Measurements from ENCODE around the gene SGCA.

The SGCA gene

GRCh38 chr17:50128441-50129352, 37.1 kb upstream of the SGCA start:
- DNase-seq (ENCODE audit: insufficient read length): no peak
- FAIRE-seq: no peak

GRCh38 chr17:50129353-50129727, 36.5 kb upstream of the SGCA start:
- no peak for TF ChIP-seq POLR2AphosphoS5 (IDR thresholded peaks at IDR 0.05; ENCODE audit: low read depth, low read length)
- TF ChIP-seq TAF1 (IDR thresholded peaks at IDR 0.05; ENCODE audit: borderline replicate concordance, low read depth, low read length): no peak
- TF ChIP-seq POLR2A (IDR thresholded peaks at IDR 0.05; ENCODE audit: low read depth, low read length): no peak
- FAIRE-seq (no peak), DNase-seq (ENCODE audit: insufficient read length) (no peak)

More at GRCh38 chr17:50128441-50129352, 37.1 kb upstream of the SGCA start:
- TF ChIP-seq TAF1 (IDR thresholded peaks at IDR 0.05; ENCODE audit: borderline replicate concordance, low read depth, low read length) (no peak), POLR2A (IDR thresholded peaks at IDR 0.05; ENCODE audit: low read depth, low read length) (no peak), POLR2AphosphoS5 (IDR thresholded peaks at IDR 0.05; ENCODE audit: low read depth, low read length) (no peak)

- FAIRE-seq (peak; percentile 88), DNase-seq (ENCODE audit: insufficient read length) (peak; percentile 71)
- TF ChIP-seq TAF1 (IDR thresholded peaks at IDR 0.05; ENCODE audit: borderline replicate concordance, low read depth, low read length) (no peak), POLR2AphosphoS5 (IDR thresholded peaks at IDR 0.05; ENCODE audit: low read depth, low read length) (no peak), POLR2A (IDR thresholded peaks at IDR 0.05; ENCODE audit: low read depth, low read length) (no peak)
Observed at GRCh38 chr17:50129728-50130558, 35.9 kb upstream of the SGCA start, which contains the start of gene SAMD14. TSS of gene SAMD14 (minus strand) at chr17:50130160. CDS start at chr17:50124959, 5,201 bp downstream.

GRCh38 chr17:50130559-50131305, 35.1 kb upstream of the SGCA start:
- FAIRE-seq: no peak
- no peak for TF ChIP-seq POLR2AphosphoS5 (IDR thresholded peaks at IDR 0.05; ENCODE audit: low read depth, low read length)
- no peak for TF ChIP-seq POLR2A (IDR thresholded peaks at IDR 0.05; ENCODE audit: low read depth, low read length)
- no peak for TF ChIP-seq TAF1 (IDR thresholded peaks at IDR 0.05; ENCODE audit: borderline replicate concordance, low read depth, low read length)
- DNase-seq (ENCODE audit: insufficient read length): no peak

GRCh38 chr17:50132104-50132794, 33.6 kb upstream of the SGCA start:
- FAIRE-seq (no peak), DNase-seq (ENCODE audit: insufficient read length) (no peak)
- TF ChIP-seq TAF1 (IDR thresholded peaks at IDR 0.05; ENCODE audit: borderline replicate concordance, low read depth, low read length): no peak
- peak; percentile 38; the same call in 1 of the 2 replicates for TF ChIP-seq POLR2AphosphoS5 (IDR thresholded peaks at IDR 0.05; ENCODE audit: low read depth, low read length)
- TF ChIP-seq POLR2A (IDR thresholded peaks at IDR 0.05; ENCODE audit: low read depth, low read length): peak; percentile 15; the same call in 1 of the 2 replicates

GRCh38 chr17:50133028-50133768, 32.6 kb upstream of the SGCA start:
- TF ChIP-seq TAF1 (IDR thresholded peaks at IDR 0.05; ENCODE audit: borderline replicate concordance, low read depth, low read length) (no peak), POLR2AphosphoS5 (IDR thresholded peaks at IDR 0.05; ENCODE audit: low read depth, low read length) (no peak), POLR2A (IDR thresholded peaks at IDR 0.05; ENCODE audit: low read depth, low read length) (no peak)
- no peak for DNase-seq (ENCODE audit: insufficient read length)
- FAIRE-seq: no peak

GRCh38 chr17:50133769-50134099, 32.1 kb upstream of the SGCA start:
- DNase-seq (ENCODE audit: insufficient read length) (no peak), FAIRE-seq (no peak)
- TF ChIP-seq TAF1 (IDR thresholded peaks at IDR 0.05; ENCODE audit: borderline replicate concordance, low read depth, low read length) (no peak), POLR2A (IDR thresholded peaks at IDR 0.05; ENCODE audit: low read depth, low read length) (no peak), POLR2AphosphoS5 (IDR thresholded peaks at IDR 0.05; ENCODE audit: low read depth, low read length) (no peak)

GRCh38 chr17:50134206-50135110, 31.3 kb upstream of the SGCA start:
- FAIRE-seq: no peak

More at GRCh38 chr17:50134206-50135110, 31.3 kb upstream of the SGCA start:
- TF ChIP-seq POLR2AphosphoS5 (IDR thresholded peaks at IDR 0.05; ENCODE audit: low read depth, low read length) (no peak), POLR2A (IDR thresholded peaks at IDR 0.05; ENCODE audit: low read depth, low read length) (no peak), TAF1 (IDR thresholded peaks at IDR 0.05; ENCODE audit: borderline replicate concordance, low read depth, low read length) (no peak)
- DNase-seq (ENCODE audit: insufficient read length): no peak
